Stimulated activated CD8-positive, alpha-beta memory T cell treated with anti-CD3 and anti-CD28 coated beads, Interleukin-7, amount 100 ng/mL, for 24 hours (primary cell): Measurements from ENCODE around the gene PLEKHG4B.
"Not testable (repeated sequence)": the region's sequence is repeated elsewhere in the genome, so short reads cannot be mapped to it uniquely, and the experiment has no call there.

ENCODE experiments used
- DNase-seq: peaks from one replicate; pipeline ENCODE4 v3.0.0-alpha.2; 2020; ENCODE audit warnings: low read depth

PLEKHG4B gene

DNA sequence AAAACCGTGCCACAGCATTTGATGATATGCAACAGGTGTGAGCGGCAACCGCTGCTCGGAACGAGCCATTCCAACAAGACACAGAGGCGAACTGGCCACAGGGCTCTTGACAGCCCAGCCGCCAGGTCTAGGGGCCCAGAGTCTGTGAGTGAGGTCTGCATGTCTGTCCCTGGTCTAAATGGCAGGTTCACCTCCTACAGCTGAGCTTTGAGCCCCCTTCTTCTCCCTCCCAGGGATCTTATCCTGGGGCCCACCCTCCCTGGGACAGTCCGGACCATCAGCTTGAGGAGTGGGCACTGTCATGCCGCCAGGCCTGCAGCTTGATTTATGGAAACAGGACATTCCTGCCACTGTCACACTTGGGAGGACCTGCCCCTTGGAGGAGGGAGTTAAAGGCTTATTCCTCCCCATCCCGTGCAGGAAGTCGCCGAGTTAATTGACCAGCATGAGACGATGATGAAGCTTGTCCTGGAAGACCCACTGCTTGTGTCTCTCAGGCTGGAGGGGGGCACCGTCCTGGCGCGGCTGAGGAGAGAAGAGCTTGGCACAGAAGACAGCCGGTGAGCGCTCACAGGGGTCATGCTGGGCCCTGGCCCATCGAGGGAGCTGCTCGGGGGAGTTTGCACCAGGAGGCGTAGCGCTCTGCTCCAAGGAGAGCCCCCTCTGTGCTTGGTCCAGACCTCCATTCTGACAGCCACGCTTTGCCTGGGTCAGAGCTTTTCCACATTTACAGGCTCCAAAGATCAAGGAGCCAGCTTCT is 63.9 kb downstream of the PLEKHG4B start:
- DNase-seq: no peak

DNA sequence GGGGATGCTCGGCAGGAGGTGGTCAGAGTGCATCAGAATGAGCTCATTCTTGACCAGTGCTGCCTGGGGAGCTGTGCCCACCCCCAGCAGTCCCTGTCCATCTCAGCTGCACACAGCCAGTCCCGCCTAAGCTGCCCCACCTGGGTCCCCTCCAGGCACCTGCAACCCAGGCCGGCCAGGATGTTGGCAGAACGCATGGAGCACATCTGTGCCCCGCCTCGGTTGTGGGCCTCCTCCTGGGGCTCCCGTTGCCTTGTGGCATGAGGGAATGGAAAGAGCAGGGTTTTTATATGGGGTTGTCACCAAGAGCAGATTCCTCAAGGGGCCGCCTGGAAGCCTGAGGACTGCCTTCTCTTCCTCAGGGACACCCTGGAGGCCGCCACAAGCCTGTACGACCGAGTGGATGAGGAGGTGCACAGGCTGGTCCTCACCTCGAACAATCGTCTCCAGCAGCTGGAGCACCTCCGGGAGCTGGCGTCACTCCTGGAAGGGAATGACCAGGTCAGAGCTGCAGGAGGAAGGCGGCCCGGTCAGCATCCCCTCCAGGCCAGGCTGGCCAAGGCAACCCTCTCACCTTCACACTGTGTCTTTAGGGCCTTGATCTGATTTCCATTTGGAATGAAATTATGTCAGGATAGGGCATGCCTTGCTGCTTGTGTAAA is 64.6 kb downstream of the PLEKHG4B start:
- DNase-seq: no peak

DNA sequence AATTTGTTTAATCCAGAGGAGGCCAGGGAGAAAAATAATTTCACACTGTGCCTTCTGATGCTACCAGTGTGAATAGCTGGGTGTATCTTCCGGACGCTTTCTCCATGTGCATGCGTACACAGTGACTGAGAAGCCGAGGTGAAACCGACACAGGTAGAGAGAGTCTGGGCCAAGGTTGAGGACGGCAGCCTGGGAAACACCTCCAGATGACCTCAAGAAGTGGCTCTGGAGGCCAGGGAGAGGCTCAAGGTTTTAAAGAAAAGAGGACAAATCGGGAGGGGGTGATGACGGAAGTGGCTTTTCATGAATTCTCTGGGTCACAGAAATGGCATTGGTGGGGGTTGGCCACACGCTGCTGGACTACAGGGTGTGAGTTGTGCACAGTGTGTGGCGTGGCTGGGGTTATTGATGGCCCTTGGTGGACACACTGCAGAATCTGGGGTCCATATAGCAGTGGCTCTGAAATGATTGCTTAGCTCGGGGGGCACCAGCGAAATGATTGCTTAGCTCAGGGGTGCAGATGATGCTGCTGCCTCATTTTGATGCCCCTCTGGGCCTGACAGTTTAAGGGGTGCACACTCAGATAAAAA is 65.3 kb downstream of the PLEKHG4B start:
- no peak for DNase-seq

DNA sequence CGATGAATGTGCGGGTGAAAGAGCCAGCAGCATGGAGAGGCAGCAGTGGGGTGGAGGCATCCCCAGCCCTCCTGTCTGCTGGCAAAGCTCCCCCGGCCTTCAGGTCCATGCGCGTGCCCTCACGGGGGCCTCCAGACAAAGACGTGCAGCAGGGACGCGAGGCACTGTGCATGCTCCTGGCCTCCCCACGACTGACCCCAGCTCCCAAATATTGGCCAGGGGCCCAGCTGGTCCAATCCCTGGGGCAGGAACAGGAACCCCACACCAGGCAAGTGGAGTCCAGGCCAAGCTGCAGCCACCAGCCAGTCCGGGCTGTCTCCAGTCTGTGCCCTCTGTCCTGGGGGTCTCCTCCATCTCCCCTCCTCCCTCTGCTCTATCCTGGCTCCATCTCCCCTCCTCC is 65.8 kb downstream of the PLEKHG4B start:
- DNase-seq: no peak

DNA sequence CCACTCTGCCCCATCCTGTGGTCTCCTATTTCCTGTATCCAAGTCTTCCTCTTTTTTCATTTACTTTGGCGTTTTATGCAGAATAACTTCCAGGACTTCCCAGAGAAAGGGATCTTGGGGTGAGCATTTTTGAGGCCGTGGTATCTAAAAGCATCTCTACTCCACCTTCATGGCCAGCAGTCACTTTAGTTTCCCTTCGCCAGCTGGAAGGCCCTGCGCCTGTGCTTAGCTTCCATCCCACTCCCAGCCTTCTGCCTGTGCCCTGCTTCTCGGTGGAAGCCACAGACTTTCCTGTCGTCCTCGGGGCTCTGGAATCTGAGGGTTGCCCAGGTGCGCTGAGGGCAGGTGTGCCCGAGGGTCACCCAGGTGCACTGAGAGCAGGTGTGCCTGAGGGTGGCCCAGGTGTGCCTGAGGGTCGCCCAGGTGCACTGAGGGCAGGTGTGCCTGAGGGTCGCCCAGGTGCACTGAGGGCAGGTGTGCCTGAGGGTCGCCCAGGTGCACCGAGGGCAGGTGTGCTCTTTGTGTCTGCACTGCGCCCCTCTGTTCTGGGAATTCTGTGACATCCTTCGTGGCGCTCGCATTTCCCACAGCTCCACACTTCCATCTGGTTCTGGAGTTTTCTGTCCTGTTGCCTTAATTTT is 67.0 kb downstream of the PLEKHG4B start:
- no peak for DNase-seq

DNA sequence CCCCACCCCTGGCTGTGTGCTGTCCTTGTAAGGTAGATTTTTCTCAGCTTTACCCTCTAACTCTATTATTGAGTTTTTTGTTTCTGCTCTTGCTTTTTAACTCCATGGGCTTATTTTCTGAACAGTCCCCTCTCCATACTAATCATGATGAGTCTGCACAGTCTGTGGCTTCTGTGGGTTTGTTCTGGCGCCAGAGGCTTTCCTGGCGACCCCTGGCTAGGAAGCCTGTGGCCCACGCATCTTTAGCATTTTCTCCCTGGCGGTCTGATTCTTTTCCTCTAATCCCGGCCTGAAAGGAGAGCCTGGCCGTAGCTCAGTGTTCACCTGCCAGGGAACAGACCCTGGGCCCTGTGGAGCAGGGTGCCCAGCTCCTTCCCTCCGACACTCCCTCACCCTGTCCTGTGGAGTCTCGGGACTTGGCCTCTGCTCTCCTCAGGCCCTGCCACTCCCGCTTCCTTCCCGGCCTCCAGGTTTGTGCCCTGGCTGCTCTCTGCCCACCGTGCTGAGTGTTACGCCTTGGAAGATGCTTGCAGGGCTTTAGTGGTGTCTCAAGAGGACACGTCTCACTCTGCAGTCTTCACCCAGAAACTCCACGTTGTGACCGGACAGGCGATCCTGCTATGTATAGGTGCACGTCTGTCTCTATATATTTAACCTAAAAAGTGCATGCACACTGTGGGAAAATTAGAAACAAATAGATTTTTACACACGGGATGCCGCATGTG is 67.6 kb downstream of the PLEKHG4B start:
- no peak for DNase-seq

DNA sequence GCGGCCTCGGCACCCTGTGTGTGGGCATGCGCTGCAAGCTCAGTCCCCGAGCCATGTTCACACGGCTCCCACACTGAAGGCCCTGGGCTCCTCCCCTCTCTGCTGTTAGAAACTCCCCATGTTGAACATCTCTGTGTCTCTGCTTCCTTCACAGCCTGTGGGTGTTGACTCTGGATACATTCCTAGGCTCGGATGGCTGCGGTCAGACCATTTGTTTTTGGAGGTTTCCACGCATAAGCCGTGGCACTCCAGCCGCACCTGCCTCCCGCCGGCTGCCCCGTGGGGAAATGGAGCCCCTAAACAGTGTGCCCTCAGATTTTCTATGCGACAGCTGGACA is 68.2 kb downstream of the PLEKHG4B start:
- no peak for DNase-seq

DNA sequence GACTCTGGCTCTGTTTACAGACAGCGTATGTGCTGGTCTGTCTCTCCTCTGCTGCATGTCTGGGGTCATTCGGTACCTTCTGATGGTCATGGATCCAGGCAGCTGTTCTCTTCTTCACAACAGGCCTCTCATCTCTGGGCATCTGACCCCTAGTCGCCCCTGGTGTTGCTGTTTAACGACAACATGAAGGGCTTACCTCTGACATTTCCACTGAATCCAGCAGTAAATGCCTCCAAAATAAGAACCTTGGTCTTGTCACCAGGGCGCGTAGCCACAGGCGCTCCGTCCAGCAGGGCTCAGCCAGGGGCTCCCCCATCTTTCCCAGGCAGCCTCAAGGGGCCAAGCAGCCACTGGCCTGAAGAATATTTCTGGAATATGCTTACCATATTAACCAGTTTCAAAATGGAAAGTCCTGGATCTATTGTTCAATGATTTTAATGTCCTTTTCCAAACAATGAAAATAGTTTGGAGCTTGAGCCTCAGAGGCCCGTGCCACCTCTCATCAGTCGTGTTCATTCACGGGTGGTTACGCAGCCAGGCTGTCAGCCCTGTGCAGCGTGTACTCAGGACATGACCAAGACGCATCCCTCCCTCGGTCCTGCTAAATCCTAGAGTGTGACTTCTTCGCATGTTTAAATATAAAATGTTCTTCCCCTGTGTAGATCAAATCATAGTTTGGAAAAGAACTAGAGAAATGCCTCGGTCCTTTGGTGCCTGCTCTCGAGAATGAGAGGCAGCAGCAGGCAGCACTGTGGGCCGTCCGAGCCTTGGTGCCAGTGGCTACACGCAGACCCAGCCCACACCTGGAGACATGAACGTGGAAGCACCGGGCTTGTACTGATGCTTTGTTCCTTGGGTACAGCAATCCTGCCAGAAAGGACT is 69.2 kb downstream of the PLEKHG4B start:
- DNase-seq: no peak

DNA sequence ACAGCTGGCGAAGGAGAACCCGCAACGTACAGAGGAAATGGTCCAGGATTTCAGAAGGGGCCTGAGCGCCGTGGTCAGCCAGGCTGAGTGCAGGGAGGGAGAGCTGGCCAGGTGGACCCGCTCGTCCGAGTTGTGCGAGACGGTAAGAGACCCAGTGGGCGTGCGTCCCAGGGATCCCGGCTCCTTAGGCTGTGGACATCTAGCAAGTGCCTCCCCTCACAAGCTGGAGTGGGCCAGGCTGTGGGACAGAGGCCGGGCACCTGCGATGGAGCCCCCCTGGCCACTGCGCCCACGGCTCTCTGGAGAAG is 69.8 kb downstream of the PLEKHG4B start:
- DNase-seq: no peak

DNA sequence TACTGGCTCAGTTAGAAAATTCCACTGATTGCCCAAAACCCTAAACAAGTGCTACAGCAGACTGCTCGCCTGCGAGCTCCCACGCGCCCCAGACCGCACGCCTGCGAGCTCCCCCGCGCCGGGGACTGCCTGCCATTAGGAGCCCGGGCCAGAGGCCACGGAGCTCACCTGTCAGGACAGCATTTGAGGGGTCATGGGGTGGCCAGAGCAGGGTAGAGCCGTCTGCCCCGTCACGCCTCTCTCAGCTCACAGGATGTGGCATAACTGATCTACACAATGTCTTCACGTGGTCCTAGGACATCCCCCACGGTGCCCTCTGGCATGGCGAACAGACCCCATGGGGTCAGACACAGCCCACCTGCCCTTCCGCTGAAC is 70.2 kb downstream of the PLEKHG4B start:
- DNase-seq: no peak

DNA sequence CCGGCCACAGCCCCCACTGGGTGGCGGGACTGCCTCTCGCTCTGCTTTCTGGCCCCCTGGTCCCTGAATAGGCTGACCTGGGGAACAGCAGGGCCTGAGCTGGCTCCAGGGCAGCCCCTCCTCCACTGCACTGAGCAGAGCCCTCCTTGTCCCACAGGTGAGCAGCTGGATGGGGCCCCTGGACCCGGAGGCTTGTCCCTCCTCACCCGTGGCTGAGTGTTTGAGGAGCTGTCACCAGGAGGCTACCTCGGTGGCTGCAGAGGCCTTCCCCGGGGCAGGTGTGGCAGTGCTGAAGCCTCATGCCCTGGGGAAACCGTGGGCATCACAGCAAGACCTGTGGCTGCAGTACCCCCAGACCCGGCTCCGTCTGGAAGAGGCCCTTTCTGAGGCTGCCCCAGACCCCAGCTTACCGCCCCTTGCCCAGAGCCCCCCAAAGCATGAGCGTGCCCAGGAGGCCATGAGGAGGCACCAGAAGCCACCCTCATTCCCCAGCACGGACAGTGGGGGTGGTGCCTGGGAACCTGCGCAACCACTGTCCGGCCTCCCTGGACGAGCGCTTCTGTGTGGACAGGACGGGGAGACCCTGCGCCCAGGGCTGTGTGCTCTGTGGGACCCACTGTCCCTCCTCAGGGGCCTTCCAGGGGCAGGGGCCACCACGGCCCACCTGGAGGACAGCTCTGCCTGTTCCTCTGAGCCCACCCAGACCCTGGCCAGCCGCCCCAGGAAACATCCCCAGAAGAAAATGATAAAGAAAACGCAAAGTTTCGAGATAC is 70.8 kb downstream of the PLEKHG4B start:
- no peak for DNase-seq

DNA sequence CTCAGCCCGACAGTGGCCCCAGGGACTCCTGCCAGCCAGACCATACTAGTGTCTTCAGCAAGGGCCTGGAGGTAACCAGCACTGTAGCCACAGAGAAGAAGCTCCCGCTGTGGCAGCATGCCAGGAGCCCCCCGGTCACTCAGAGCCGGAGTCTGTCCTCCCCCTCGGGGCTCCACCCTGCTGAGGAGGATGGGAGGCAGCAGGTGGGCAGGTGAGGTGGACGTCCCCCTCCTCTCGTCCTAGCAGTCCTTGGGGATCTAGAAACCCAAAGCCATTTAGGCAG is 71.3 kb downstream of the PLEKHG4B start:
- DNase-seq: no peak

DNA sequence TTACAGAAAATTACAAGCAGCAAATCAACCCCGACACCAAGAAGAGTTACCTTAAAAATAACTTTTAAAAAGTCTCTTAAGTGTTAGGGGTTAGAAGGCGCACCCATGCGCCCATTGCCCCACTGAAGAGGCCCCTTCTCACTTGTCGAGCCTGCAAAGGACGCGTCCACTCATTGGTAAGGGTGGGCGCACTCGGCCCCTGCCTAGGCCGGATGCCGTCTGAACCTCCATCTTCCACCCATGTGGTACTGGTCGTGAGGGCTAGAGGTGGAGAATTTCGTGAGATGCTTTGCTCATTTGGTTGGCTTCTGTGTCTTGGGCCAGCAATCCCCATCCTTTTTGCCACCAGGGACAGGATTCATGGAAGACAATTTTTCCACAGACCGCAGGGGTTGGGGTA is 71.9 kb downstream of the PLEKHG4B start:
- DNase-seq: no peak

DNA sequence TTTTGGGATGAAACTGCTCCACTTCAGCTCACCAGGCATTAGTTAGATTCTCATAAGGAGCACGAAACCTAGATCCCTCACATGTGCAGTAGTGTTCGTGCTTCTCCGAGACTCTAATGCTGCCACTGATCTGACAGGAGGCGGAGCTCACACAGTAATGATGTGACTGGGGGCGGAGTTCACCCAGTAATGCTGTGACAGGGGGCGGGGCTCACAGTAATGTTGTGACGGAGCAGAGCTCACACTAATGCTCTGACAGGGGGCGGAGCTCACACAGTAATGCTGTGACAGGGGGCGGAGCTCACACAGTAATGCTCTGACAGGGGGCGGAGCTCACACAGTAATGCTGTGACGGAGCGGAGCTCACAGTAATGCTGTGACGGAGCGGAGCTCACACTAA is 72.3 kb downstream of the PLEKHG4B start:
- DNase-seq: no peak

DNA sequence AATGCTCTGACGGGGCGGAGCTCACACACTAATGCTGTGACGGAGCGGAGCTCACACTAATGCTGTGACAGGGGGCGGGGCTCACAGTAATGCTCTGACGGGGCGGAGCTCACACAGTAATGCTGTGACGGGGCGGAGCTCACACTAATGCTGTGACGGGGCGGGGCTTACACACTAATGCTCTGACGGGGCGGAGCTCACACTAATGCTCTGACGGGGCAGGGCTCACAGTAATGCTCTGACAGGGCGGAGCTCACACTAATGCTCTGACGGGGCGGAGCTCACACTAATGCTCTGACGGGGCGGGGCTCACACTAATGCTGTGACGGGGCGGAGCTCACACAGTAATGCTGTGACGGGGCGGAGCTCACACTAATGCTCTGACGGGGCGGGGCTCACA is 72.8 kb downstream of the PLEKHG4B start:
- not testable (repeated sequence) for DNase-seq

DNA sequence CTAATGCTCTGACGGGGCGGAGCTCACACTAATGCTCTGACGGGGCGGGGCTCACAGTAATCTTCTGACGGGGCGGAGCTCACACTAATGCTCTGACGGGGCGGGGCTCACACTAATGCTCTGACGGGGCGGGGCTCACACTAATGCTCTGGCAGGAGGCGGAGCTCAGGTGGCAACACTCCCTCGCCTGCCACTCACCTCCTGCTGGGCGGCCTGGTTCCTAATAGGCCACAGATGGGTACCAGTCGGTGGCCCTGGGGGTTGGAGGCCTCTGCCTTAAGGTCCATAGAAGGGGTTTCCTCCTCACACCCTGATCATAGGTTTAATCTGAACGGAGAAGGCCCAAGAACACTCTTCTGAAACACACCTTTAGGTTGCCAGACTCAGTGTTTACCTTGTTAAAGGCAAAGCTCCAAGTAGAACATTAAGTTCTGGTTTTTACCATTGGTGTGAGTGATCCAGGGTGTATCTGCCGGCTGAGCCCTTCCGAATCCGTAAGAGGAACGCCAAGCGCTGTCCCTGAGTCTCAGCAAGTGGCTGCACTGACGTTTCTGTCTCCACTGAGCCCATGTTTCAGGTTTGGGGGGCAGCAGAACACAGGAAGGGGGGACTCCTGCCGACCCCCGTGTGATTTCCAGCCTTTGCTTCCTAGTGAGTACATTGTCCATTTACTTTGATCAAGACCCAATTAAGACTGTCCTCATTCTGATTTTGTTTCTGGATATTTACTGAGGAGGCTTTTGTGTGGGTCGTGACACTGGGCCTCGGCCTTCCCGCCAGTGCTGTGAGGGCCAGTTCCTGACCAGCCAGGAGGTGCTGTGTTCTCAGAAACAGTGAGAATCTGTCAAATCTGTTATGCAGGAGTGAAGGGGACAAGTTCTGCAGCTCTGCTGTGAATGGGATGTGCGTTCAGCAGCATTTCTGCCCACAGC is 74.7 kb downstream of the PLEKHG4B start:
- no peak for DNase-seq

DNA sequence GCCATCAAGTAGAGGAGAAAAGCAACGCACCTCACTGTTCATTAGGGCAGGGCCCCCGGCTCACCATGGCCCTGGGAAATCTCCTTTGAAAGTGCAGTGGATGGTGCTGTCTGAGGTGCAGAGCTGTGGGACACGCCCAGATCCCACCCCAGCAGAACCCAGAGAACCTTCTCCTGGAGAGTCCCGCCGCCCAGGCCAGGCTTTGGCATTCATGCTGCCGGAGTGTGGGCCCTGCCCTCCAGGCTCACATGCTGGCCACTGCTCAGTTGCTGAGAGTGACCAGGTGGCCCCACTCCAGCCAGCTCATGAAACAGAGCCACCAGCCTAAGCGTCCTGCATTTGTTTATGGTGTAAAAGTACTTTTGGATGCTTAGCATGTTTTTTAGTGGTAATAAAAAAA is 75.5 kb downstream of the PLEKHG4B start:
- DNase-seq: no peak

DNA sequence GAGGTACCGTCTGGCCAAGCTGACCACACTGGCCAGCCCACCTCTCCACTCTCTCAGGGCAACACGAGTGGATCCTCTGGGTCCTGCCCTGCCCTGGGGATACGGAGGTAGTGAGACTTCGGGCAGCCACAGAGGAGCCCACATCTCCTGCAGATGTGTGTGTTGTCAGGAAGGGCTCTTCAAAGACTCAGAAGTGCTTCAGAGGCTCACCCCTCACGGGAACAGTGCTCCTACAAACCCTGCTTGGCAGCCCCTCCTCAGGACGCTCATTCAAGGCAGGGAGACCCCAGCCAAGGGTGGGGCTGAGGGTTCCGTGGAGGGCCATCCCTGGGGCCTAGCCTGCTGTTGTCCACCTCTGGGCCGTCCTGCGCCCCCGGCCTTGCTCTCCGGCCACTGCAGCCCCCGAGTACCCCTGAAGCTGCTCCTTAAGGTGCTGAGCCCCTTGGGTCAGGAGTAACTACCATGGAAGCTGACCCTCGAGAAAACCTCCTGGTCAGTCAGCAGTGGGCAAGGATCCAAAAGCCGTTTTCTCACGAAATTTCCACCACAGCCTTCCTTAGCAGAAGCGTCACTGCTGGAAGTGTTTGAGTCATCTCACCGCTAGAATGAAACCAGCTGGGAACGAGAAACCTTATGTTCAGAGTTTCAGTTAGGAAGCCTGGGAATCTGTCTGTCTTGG is 76.2 kb downstream of the PLEKHG4B start:
- DNase-seq: no peak

DNA sequence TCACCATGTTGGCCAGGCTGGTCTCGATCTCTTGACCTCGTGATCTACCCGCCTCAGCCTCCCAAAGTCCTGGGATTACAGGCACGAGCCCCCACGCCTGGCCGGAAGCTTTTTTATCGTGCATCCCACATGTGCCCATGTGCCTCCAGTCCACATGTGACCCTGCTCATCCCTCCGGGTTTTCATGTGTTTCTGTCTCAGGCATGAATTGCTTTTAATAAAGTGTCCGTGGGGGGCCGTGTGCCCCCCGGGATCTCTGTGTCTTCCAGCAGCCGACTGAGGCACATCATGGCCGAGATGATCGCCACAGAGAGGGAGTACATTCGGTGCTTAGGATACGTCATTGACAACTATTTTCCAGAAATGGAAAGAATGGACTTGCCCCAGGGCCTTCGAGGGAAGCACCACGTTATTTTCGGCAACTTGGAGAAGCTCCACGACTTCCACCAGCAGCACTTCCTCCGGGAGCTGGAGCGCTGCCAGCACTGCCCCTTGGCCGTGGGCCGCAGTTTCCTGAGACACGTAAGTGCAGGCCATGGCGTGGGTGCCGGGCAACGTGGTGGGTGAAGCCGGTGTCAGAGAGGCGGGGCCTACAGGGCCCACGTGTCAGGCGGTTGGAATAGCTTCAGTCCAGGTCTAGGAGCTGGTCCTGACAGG is 77.2 kb downstream of the PLEKHG4B start:
- DNase-seq: no peak
